Bronchial epithelial cell (primary cell): ENCODE data around the gene SNTG2. TPM values are rescaled to one million over a fixed set of nuclear protein-coding genes. Genes with fewer than 3 reads are reported as not detected.

Experiments
- DNase-seq: peaks from one replicate; pipeline ENCODE4 v3.0.0-alpha.2; 2010; ENCODE audit warnings: low read depth
- FAIRE-seq: peaks from 2 replicates; lab custom pipeline; 2011; peaks lifted over from hg19 to GRCh38; lab: Jason Lieb, UNC
- H3K27me3 ChIP-seq: 2 replicates; pipeline ENCODE4 v1.5.1; 2011; ENCODE audit warnings: low read length; ENCODE audit not compliant: control insufficient read depth, insufficient read depth
- H3K36me3 ChIP-seq: 2 replicates; pipeline ENCODE4 v1.5.1; 2011; ENCODE audit warnings: low read length; ENCODE audit not compliant: control insufficient read depth, insufficient read depth
- H3K4me3 ChIP-seq: 2 replicates; pipeline ENCODE4 v1.5.1; 2011; ENCODE audit warnings: mild to moderate bottlenecking, low read depth, low read length, control low read depth
- CTCF ChIP-seq: IDR thresholded peaks from 2 replicates; pipeline ENCODE4 v1.5.1; 2011; ENCODE audit warnings: mild to moderate bottlenecking, moderate library complexity, low read length, control low read depth, inconsistent platforms; ENCODE audit not compliant: insufficient read depth, severe bottlenecking
- total RNA-seq: library from RNA; depleted of rRNA; stranded (reverse); fragments of >200 nt; gene quantifications from 2 replicates; pipeline ENCODE4 v1.2.1, GENCODE V29; 2014

Gene SNTG2
- total RNA-seq, 1 donor from 2014 or later = not detected

DNA sequence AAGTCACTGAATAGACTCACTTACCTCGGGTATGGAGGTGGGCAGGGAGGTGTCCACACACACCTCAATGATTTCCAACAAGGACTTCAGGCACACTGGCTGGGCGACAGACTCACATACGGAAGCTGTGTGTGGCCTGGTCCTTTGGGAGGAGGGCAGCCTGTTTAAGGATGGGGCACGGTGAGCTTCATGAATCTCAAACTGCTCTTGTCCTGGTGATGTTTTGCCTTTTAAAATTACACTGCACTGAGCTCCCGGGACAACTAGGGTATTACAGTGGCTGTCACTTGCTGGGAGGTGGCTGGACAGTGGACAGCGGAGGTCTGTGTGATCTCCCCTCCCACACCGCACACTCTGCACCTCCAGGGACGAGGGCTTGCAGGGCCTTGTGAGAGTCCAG is 211.6 kb downstream of the SNTG2 start:
- no peak overlapping the region for H3K4me3 ChIP-seq
- DNase-seq (no peak), FAIRE-seq (peak; percentile 23)
- H3K36me3 ChIP-seq = no peaks in the 10 kb centered on the region
- H3K27me3 ChIP-seq = no peaks in the 10 kb centered on the region
- TF ChIP-seq CTCF = no peak

- Histone ChIP-seq H3K27me3 (no peaks in the 10 kb centered on the region), H3K4me3 (no peak overlapping the region), H3K36me3 (no peaks in the 10 kb centered on the region)
- DNase-seq (no peak), FAIRE-seq (no peak)
- TF ChIP-seq CTCF = no peak
These were observed 212.3 kb downstream of the SNTG2 start for GRCh38 chr2:1162768-1163584.

- no peak for TF ChIP-seq CTCF
- Histone ChIP-seq H3K4me3 (no peak overlapping the region), H3K27me3 (no peaks in the 10 kb centered on the region), H3K36me3 (no peaks in the 10 kb centered on the region)
- DNase-seq (no peak), FAIRE-seq (no peak)
These were observed 216.3 kb downstream of the SNTG2 start for GRCh38 chr2:1166976-1167375.

- H3K36me3 ChIP-seq = no peaks in the 10 kb centered on the region
- TF ChIP-seq CTCF = no peak
- no peaks in the 10 kb centered on the region for H3K27me3 ChIP-seq
- FAIRE-seq (no peak), DNase-seq (no peak)
- no peak overlapping the region for H3K4me3 ChIP-seq
These were observed 218.2 kb downstream of the SNTG2 start for GRCh38 chr2:1168846-1169245.

- Histone ChIP-seq H3K4me3 (no peak overlapping the region), H3K27me3 (no peaks in the 10 kb centered on the region), H3K36me3 (no peaks in the 10 kb centered on the region)
- FAIRE-seq (no peak), DNase-seq (no peak)
- TF ChIP-seq CTCF = no peak
These were observed 218.8 kb downstream of the SNTG2 start for GRCh38 chr2:1169291-1169949.
